Hypothalamus (tissue), 51 donors: ENCODE results near the gene XIRP1.
"Not testable (repeated sequence)": the region's sequence is repeated elsewhere in the genome, so short reads cannot be mapped to it uniquely, and the experiment has no call there.

Experiments
- DNase-seq, 51 donors: peaks; one replicate each; lab custom pipeline; 2025; lab: John Stamatoyannopoulos, UW

Gene XIRP1

GRCh38 chr3:39171860-39172259, 20.5 kb downstream of the XIRP1 start:
- DNase-seq, result no peak

GRCh38 chr3:39170877-39171276, 21.5 kb downstream of the XIRP1 start:
- not testable (repeated sequence) for DNase-seq

- no peak for DNase-seq
Measured at GRCh38 chr3:39170461-39170860, 21.9 kb downstream of the XIRP1 start.

DNA sequence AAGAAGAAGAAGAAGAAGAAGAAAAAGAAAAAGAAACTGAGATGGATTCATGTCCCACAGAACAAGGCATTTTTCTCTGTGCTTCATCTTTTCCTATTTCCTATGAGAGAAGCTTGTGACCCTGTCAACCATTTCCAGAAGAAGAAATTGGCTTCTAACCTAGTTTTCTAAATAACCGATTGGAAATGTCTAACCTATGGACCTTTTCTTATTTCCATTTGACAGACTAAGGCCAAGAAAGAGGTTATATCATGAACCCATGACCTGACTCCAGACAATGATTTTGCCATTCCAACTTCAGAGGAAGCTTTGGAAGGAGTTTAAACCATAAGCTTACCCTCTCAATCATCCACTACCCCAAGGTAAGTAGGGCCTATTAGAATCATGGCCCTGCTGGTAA, 22.7 kb downstream of the XIRP1 start:
- no peak for DNase-seq

DNA sequence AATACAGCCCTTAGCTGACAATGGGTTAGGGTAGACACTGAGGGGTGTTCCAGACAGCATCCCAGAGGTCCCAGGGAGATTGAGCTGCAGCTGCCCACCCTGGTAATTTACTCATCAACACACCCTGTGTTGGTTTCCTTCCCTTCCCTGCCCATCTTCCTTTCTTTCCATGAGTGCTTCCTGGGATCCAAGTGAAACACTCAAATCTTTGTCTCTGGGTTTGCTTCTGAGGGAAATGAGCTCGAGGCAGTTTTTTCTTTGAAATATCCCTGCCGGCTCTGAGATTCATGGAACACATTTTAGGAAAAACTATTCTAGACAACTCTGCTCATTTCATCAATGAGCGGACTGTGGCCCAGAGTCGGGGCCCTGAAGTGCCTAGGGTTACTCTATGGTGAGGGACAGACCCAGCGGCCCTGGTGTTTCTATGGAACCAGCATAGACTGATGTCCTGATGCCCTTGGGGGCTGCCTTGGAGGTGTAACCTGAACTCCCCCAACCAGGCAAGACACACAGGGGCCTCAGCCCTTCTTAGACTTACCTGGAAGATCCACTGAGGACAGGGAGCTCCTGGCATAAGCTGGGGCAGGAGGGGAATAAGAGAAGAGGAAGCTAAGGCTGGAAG, 24.1 kb downstream of the XIRP1 start:
- no peak for DNase-seq

GRCh38 chr3:39166932-39167532, 25.4 kb downstream of the XIRP1 start:
- DNase-seq, result peak in 5 of 51 donors; percentile 19 to 62 (median 24)

DNA sequence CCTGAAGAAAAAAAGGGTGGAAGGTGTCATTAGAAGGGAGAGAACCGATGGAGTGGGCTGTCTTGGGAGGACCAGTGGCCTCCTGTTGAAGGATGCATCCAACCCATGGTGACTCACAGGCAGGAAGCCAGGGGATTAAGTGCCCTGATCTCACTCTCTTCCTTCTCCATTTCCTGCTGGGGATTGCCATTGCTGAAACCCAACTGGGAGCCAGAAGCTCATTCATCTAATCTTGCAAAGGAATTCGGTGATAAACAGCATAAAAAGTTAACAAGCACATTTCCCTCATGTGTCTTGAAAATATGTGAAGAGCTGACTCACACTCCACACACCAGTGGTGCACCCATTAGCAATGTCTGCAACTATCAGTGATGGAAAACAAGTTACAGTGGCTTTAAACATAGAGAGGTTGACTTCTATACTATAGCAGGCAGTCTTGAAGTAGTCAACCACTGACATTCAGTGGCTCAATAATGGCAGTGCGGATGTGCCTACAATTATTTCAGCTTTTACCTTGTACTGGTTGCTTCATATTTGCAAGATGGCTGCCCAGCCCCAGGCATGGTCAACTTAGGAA, 26.2 kb downstream of the XIRP1 start:
- DNase-seq, result no peak

- no peak for DNase-seq
Measured at GRCh38 chr3:39165518-39165917, 26.9 kb downstream of the XIRP1 start.

DNA sequence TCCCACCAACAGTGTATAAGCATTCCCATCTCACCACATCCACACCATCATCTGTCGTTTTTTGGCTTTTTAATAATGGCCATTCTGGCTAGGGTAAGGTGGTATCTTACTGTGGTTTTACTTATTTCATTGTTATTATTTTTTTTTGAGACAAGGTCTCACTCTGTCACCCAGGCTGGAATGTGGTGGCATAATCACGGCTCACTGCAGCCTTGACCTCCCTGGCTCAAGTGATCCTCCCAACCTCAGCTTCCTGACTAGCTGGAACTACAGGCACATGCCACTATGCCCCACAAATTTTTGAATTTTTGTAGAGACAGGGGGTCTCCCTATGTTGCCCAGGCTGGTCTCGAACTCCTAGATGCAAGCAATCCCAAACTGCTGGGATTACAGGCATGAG, 28.0 kb downstream of the XIRP1 start:
- DNase-seq, result no peak

- DNase-seq, result no peak
Measured at GRCh38 chr3:39158148-39158715, 34.2 kb downstream of the XIRP1 start.

- DNase-seq, result no peak
Measured at GRCh38 chr3:39157359-39157758, 35.0 kb downstream of the XIRP1 start.

DNA sequence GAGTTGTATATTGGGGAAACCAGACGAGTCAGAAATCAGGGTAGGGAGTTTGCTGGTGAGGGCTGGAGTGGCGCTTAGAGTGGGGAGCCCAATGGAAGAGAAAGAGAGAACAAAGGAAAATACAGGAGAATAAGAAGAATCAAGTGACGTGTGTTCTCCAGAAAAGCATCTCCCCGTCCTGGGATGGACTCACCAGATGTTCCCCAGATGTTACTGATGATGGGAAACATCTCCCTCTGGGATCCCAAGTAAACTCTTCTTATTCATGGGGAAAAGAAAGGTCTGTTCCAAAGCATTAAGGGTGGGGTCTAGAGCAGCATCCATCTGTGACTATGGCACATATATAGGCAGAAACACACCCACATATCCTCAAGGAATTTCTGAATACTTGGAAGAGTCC, 36.0 kb downstream of the XIRP1 start:
- no peak for DNase-seq

GRCh38 chr3:39154280-39155021, 37.9 kb downstream of the XIRP1 start:
- DNase-seq, result peak in 1 of 51 donors; percentile 13

DNA sequence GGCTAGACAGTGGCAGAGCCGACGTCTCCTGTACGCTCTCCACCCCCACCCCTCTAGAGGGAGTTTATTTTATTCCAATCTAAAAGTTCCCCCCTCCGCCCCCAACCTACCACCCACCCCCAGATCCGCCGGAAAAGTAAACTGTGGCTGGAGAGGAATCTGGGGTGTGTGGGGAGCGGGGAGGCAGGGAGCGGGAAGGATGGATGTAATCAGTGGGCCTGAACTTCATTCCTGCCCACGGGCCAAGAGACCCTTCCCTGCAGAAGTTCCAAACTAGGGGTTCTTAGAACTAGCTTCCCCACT, 38.5 kb downstream of the XIRP1 start:
- no peak for DNase-seq

GRCh38 chr3:39150803-39151631, 41.4 kb downstream of the XIRP1 start:
- peak in 43 of 51 donors; percentile 31 to 88 (median 61) for DNase-seq

DNA sequence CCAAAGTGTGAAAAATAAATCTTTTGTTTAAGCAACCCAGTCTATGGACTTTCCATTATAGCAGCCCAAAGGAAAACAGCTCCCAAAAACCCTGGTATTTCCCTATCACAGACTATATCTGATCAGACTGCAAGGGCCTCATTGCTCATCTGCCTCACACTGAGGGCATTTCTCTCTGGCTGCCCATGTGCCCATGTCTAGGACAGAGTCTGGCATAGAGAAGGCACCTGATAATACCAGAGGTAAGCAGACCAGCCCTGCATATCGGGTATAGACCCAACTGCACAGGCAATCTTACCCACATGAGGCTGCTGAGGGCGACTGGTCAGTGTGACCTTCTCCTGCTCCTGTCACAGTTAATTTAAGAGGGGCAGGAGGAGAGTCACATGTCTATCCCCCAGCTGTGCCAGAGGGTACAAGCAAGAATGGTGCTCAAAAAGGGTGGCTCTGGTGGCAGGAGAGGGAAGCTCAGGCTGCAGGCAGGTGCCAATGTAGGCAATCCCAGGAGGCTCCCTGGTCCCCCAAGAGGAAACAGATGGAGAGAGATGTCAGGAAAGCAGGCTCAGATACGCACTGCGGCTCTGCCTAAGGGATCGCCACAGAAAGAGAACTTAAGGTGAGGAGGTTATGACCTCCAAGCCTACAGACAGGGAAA, 42.1 kb downstream of the XIRP1 start:
- no peak for DNase-seq

GRCh38 chr3:39149498-39150147, 42.8 kb downstream of the XIRP1 start:
- no peak for DNase-seq

DNA sequence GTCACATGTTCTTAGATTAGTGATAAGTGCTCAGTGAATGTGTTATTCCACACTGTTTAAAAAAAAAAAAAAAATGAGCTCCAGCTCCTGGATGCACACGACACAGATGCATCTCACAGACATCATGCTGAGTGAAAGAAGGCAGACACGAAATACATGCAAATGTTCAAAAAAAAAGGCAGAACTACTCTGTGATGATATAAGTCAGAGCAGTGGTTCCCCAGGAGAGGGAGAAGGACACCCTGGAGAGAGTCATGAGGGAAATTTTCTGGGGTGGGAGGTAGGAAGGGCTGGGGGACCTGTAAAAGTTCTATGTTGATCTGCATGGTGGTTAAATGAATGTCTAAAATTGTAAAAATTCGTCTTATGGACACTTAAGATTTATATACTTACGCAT, 43.3 kb downstream of the XIRP1 start:
- no peak for DNase-seq

GRCh38 chr3:39148435-39149058, 43.8 kb downstream of the XIRP1 start:
- peak in 2 of 51 donors; percentile 10 to 49 for DNase-seq
